ENCODE measurements around the gene DYNC2H1.

DYNC2H1 gene

DNA sequence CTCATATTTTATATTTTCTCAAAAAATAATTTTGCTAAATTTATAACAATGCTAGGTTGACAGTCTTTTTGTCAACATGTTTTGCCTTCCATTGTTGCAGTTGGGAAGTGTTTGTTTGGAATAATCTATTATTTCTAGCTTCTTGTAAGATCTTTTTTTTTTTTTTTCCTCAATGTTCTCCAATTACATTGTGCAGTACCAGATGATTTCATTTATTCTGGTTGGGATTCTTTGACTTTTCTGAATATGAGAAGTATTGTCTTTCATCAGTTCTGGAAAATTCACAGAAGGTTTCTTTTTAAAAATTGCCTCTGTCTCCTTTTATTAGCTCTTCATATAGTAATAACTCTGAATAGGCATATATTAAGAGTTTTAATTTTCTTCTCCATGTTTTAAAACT, 245.4 kb downstream of the DYNC2H1 start:
- H3K9me3 ChIP-seq (ENCODE audit: control insufficient read depth, low read length): no peaks in the 10 kb centered on the region
- no peak overlapping the region for H3K9ac ChIP-seq
- no peaks in the 10 kb centered on the region for H3K36me3 ChIP-seq (ENCODE audit: control insufficient read depth, insufficient read depth, low read length)
- H3K4me3 ChIP-seq (ENCODE audit: low read depth, low read length): no peak overlapping the region
- no peak overlapping the region for H3K27ac ChIP-seq
- TF ChIP-seq, protein P1, sequence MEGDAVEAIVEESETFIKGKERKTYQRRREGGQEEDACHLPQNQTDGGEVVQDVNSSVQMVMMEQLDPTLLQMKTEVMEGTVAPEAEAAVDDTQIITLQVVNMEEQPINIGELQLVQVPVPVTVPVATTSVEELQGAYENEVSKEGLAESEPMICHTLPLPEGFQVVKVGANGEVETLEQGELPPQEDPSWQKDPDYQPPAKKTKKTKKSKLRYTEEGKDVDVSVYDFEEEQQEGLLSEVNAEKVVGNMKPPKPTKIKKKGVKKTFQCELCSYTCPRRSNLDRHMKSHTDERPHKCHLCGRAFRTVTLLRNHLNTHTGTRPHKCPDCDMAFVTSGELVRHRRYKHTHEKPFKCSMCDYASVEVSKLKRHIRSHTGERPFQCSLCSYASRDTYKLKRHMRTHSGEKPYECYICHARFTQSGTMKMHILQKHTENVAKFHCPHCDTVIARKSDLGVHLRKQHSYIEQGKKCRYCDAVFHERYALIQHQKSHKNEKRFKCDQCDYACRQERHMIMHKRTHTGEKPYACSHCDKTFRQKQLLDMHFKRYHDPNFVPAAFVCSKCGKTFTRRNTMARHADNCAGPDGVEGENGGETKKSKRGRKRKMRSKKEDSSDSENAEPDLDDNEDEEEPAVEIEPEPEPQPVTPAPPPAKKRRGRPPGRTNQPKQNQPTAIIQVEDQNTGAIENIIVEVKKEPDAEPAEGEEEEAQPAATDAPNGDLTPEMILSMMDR (IDR thresholded peaks at IDR 0.05): no peak
- no peaks in the 10 kb centered on the region for H3K27me3 ChIP-seq (ENCODE audit: control insufficient read depth, insufficient read depth, low read length)
- H3K4me2 ChIP-seq (ENCODE audit: low read length): no peak overlapping the region
- H3K79me2 ChIP-seq: no peaks in the 10 kb centered on the region
- no peaks in the 10 kb centered on the region for H3K4me1 ChIP-seq
- no peak overlapping the region for H2AFZ ChIP-seq

DNA sequence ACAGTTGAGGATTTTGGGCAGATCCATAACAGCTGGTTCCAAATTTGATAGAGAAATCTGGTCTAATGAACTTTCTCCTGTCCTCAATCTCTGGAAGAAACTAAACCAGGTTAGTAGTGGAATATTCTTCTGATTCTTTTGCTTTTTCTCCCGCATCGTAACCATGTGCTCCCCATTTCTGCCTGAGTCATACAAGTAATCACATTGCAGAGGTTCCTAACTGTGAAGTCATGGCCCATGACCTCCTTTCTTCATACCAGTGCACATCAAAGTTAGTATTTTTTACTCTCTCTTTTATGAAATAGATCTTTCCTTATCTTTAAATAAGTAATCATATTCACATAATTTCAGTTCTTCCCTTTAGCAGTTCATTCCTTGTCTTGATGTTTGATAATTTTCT, 249.0 kb downstream of the DYNC2H1 start:
- no peaks in the 10 kb centered on the region for H3K79me2 ChIP-seq
- H3K4me2 ChIP-seq (ENCODE audit: low read length): no peak overlapping the region
- H3K4me3 ChIP-seq (ENCODE audit: low read depth, low read length): no peak overlapping the region
- TF ChIP-seq, protein P1 (IDR thresholded peaks at IDR 0.05): no peak
- no peak overlapping the region for H3K27ac ChIP-seq
- no peak overlapping the region for H2AFZ ChIP-seq
- H3K4me1 ChIP-seq: no peaks in the 10 kb centered on the region
- H3K9me3 ChIP-seq (ENCODE audit: control insufficient read depth, low read length): no peaks in the 10 kb centered on the region
- no peaks in the 10 kb centered on the region for H3K36me3 ChIP-seq (ENCODE audit: control insufficient read depth, insufficient read depth, low read length)
- no peak overlapping the region for H3K9ac ChIP-seq
- H3K27me3 ChIP-seq (ENCODE audit: control insufficient read depth, insufficient read depth, low read length): no peaks in the 10 kb centered on the region

GRCh38 chr11:103359216-103359615, 250.0 kb downstream of the DYNC2H1 start:
- no peaks in the 10 kb centered on the region for H3K4me1 ChIP-seq
- TF ChIP-seq, protein P1 (IDR thresholded peaks at IDR 0.05): no peak
- no peak overlapping the region for H3K27ac ChIP-seq
- no peaks in the 10 kb centered on the region for H3K9me3 ChIP-seq (ENCODE audit: control insufficient read depth, low read length)
- H2AFZ ChIP-seq: no peak overlapping the region
- H3K27me3 ChIP-seq (ENCODE audit: control insufficient read depth, insufficient read depth, low read length): no peaks in the 10 kb centered on the region
- H3K36me3 ChIP-seq (ENCODE audit: control insufficient read depth, insufficient read depth, low read length): no peaks in the 10 kb centered on the region
- H3K79me2 ChIP-seq: no peaks in the 10 kb centered on the region
- H3K4me3 ChIP-seq (ENCODE audit: low read depth, low read length): no peak overlapping the region
- no peak overlapping the region for H3K4me2 ChIP-seq (ENCODE audit: low read length)
- H3K9ac ChIP-seq: no peak overlapping the region

- TF ChIP-seq, protein P1 (IDR thresholded peaks at IDR 0.05): no peak
- Histone ChIP-seq H3K27ac (no peak overlapping the region), H3K36me3 (ENCODE audit: control insufficient read depth, insufficient read depth, low read length) (no peaks in the 10 kb centered on the region), H3K4me1 (no peaks in the 10 kb centered on the region), H3K79me2 (no peaks in the 10 kb centered on the region), H3K9me3 (ENCODE audit: control insufficient read depth, low read length) (no peaks in the 10 kb centered on the region), H3K9ac (no peak overlapping the region), H2AFZ (no peak overlapping the region), H3K4me2 (ENCODE audit: low read length) (no peak overlapping the region), H3K4me3 (ENCODE audit: low read depth, low read length) (no peak overlapping the region), H3K27me3 (ENCODE audit: control insufficient read depth, insufficient read depth, low read length) (no peaks in the 10 kb centered on the region)
Observed at GRCh38 chr11:103364687-103365086, 255.5 kb downstream of the DYNC2H1 start.

DNA sequence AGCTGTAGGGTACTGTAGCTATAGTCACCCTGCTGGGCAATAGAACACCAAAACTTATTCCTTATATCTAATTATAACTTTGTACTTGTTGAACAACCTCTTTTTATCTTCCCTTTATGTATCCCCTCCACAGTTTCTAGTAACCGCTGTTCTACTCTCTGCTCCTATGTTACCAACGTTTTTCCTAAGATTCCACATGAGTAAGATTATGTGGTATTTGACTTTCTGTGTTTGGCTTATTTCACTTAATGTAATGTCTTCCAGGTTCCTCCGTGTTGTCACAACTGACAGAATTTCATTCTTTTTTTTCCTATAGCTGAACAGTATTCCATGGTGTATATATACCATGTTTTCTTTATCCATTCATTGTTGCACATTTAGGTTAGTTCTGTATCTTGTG, 258.4 kb downstream of the DYNC2H1 start:
- no peaks in the 10 kb centered on the region for H3K79me2 ChIP-seq
- no peak overlapping the region for H3K4me2 ChIP-seq (ENCODE audit: low read length)
- no peak overlapping the region for H2AFZ ChIP-seq
- no peaks in the 10 kb centered on the region for H3K9me3 ChIP-seq (ENCODE audit: control insufficient read depth, low read length)
- TF ChIP-seq, protein P1 (IDR thresholded peaks at IDR 0.05): no peak
- H3K36me3 ChIP-seq (ENCODE audit: control insufficient read depth, insufficient read depth, low read length): no peaks in the 10 kb centered on the region
- no peak overlapping the region for H3K4me3 ChIP-seq (ENCODE audit: low read depth, low read length)
- no peak overlapping the region for H3K27ac ChIP-seq
- H3K9ac ChIP-seq: no peak overlapping the region
- no peaks in the 10 kb centered on the region for H3K4me1 ChIP-seq
- no peaks in the 10 kb centered on the region for H3K27me3 ChIP-seq (ENCODE audit: control insufficient read depth, insufficient read depth, low read length)

All from parathyroid adenoma (tissue), 2 donors.